GM18520 (cell line): Measurements from ENCODE around the gene STAC3.
A peak's percentile ranks its signal among the peaks of the same experiment; 100 is the strongest.

Experiments used
- ATAC-seq: cut with Tn5 transposase; IDR thresholded peaks from one replicate; pipeline ENCODE4 v1.9.1; 2021; ENCODE audit not compliant: unreplicated experiment

STAC3 gene

GRCh38 chr12:57223191-57224165, 27.5 kb downstream of the STAC3 start:
- ATAC-seq: no peak

GRCh38 chr12:57222286-57223190, 28.4 kb downstream of the STAC3 start:
- ATAC-seq: no peak

- ATAC-seq: no peak
Measured at GRCh38 chr12:57221169-57221917, 29.6 kb downstream of the STAC3 start.

GRCh38 chr12:57220770-57221168, 30.2 kb downstream of the STAC3 start:
- ATAC-seq: no peak

GRCh38 chr12:57219993-57220754, 30.8 kb downstream of the STAC3 start:
- ATAC-seq: no peak

GRCh38 chr12:57219205-57219992, 31.6 kb downstream of the STAC3 start:
- ATAC-seq: no peak

GRCh38 chr12:57218030-57218853, 32.7 kb downstream of the STAC3 start:
- ATAC-seq: no peak

GRCh38 chr12:57216921-57217879, 33.8 kb downstream of the STAC3 start:
- ATAC-seq: no peak

- no peak for ATAC-seq
Measured at GRCh38 chr12:57216014-57216911, 34.7 kb downstream of the STAC3 start, which contains the start of gene NXPH4. Gene NXPH4, plus strand, starts transcription at chr12:57216794. Its CDS starts 176 bp downstream, at chr12:57216970.

GRCh38 chr12:57215668-57216013, 35.3 kb downstream of the STAC3 start:
- no peak for ATAC-seq

GRCh38 chr12:57215065-57215464, 35.9 kb downstream of the STAC3 start:
- ATAC-seq: no peak

GRCh38 chr12:57214398-57214781, 36.6 kb downstream of the STAC3 start:
- ATAC-seq: no peak

- no peak for ATAC-seq
Measured at GRCh38 chr12:57213763-57214397, 37.1 kb downstream of the STAC3 start.

- peak; percentile 33 for ATAC-seq
Measured at GRCh38 chr12:57213058-57213715, 37.8 kb downstream of the STAC3 start.

- no peak for ATAC-seq
Measured at GRCh38 chr12:57212701-57213057, 38.3 kb downstream of the STAC3 start.
